HCT116 (cell line): ENCODE data around the gene FTSJ3.

Experiments
- CEBPB ChIP-seq: IDR thresholded peaks from 2 replicates; pipeline ENCODE4 v1.6.1; 2012; ENCODE audit warnings: low read depth
- CTCF ChIP-seq, 3 experiments: fragments of 200-600 bp in 1 of 3; sonication (generic) in 1 of 3; IDR thresholded peaks in 2 of 3; conservative IDR thresholded peaks in 1 of 3; 2 replicates each; pipeline ENCODE4 v1.5.1; 2012 to 2017; ENCODE audit warnings: low read depth in 2 of 3, low read length in 2 of 3, antibody characterized with exemption in 1 of 3, borderline replicate concordance in 1 of 3, control low read depth in 1 of 3, mild to moderate bottlenecking in 1 of 3, mixed read lengths in 1 of 3, mixed run types in 1 of 3, moderate library complexity in 1 of 3; ENCODE audit not compliant: insufficient read depth in 1 of 3
- EZH2 ChIP-seq: fragments of 200-600 bp; sonication (generic); IDR thresholded peaks from 2 replicates; pipeline ENCODE4 v1.6.1; 2017; ENCODE audit warnings: antibody characterized with exemption, mixed run types
- FOSL1 ChIP-seq: IDR thresholded peaks from 2 replicates; pipeline ENCODE4 v1.6.1; 2012; ENCODE audit warnings: low read depth
- MAX ChIP-seq: IDR thresholded peaks from 2 replicates; pipeline ENCODE4 v1.6.1; 2012
- POLR2A ChIP-seq: IDR thresholded peaks from 2 replicates; pipeline ENCODE4 v1.7.0; 2011; ENCODE audit warnings: borderline replicate concordance; ENCODE audit not compliant: insufficient read depth, insufficient read length; ENCODE audit errors: extremely low read depth
- POLR2AphosphoS5 ChIP-seq: IDR thresholded peaks from 2 replicates; pipeline ENCODE4 v1.6.1; 2011; ENCODE audit warnings: mild to moderate bottlenecking, low read depth, low read length, moderate library complexity
- RAD21 ChIP-seq: IDR thresholded peaks from 2 replicates; pipeline ENCODE4 v1.6.1; 2012; ENCODE audit warnings: low read depth, mild to moderate bottlenecking
- SIN3A ChIP-seq: IDR thresholded peaks from 2 replicates; pipeline ENCODE4 v1.6.1; 2012; ENCODE audit warnings: low read depth
- TCF7L2 ChIP-seq: IDR thresholded peaks from 2 replicates; pipeline ENCODE4 v1.7.0; 2011; ENCODE audit warnings: borderline replicate concordance, inconsistent platforms; ENCODE audit not compliant: insufficient read depth, insufficient read length; ENCODE audit errors: extremely low read depth
- ZBTB33 ChIP-seq: IDR thresholded peaks from 2 replicates; pipeline ENCODE4 v1.6.1; 2011; ENCODE audit warnings: mild to moderate bottlenecking, low read length, moderate library complexity; ENCODE audit not compliant: insufficient replicate concordance; ENCODE audit errors: extremely low read depth
- ZFX ChIP-seq: fragments of 450-650 bp; IDR thresholded peaks from 2 replicates; pipeline ENCODE4 v1.6.1; 2017
- ZNF274 ChIP-seq: fragments of 200-500 bp; sonication (Bioruptor generic); IDR thresholded peaks from 2 replicates; pipeline ENCODE4 v1.6.1; 2014; ENCODE audit warnings: mild to moderate bottlenecking, low read depth, low read length, inconsistent platforms

GRCh38 chr17:63827801-63828221 is 348 bp upstream of the FTSJ3 start:
- TF ChIP-seq CTCF (IDR thresholded peaks at IDR 0.05 in 2 of 3, conservative IDR thresholded peaks at IDR 0.05 in 1 of 3; ENCODE audit: borderline replicate concordance in 1 of 3, insufficient read depth in 1 of 3, low read depth in 2 of 3, low read length in 2 of 3) (no peak), RAD21 (no peak), SIN3A (no peak; the same call in 1 of the 2 replicates), FOSL1 (no peak), EZH2 (no peak), MAX (no peak), CEBPB (no peak), TCF7L2 (no peak), ZFX (no peak), ZBTB33 (no peak), POLR2A (no peak), ZNF274 (no peak), POLR2AphosphoS5 (no peak)
